ENCODE measurements around the gene KIAA1549.

DNA sequence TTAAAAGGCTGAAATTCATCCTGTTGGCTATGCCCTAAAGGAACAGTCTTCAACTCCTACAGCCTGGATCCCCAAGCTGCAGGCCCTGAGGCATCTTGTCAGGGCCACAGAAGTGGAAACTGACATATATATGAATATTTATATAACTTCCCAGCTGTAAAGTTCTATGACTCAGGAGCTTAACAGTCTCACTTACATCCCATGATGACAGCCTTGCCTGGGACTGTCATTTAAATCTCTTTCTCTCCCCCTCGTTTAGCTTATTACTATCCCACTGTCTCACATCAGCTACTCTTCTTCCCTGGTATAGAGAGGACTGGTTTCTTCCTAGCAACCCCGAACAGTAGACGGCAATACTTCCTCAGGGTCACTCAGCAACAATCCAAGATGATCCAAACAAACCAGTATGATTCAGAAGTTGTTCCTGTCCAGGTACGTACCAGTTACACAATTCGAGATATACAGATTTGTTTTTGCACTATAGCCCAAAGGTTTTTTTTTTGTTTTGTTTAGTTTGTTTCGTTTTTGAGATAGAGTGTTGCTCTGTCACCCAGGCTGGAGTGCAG, 22.7 kb downstream of the KIAA1549 start:
- TF ChIP-seq, protein P1, sequence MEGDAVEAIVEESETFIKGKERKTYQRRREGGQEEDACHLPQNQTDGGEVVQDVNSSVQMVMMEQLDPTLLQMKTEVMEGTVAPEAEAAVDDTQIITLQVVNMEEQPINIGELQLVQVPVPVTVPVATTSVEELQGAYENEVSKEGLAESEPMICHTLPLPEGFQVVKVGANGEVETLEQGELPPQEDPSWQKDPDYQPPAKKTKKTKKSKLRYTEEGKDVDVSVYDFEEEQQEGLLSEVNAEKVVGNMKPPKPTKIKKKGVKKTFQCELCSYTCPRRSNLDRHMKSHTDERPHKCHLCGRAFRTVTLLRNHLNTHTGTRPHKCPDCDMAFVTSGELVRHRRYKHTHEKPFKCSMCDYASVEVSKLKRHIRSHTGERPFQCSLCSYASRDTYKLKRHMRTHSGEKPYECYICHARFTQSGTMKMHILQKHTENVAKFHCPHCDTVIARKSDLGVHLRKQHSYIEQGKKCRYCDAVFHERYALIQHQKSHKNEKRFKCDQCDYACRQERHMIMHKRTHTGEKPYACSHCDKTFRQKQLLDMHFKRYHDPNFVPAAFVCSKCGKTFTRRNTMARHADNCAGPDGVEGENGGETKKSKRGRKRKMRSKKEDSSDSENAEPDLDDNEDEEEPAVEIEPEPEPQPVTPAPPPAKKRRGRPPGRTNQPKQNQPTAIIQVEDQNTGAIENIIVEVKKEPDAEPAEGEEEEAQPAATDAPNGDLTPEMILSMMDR (IDR thresholded peaks at IDR 0.05) = no peak
- TF ChIP-seq POLR2A (IDR thresholded peaks at IDR 0.05) = no peak
